Left lung (tissue), 10 donors: ENCODE data around the gene TMEM178A. TPM values are rescaled to one million over a fixed set of nuclear protein-coding genes. Genes with fewer than 3 reads are reported as not detected.

Experiments
- ATAC-seq: fragments of 200-7000 bp; cut with Tn5 transposase; one replicate; pipeline ENCODE4 v1.9.1; 2020; ENCODE audit warnings: moderate library complexity
- DNase-seq, 4 donors: peaks; one replicate each; pipeline ENCODE4 v3.0.0-alpha.2; 2013 to 2020
- H3K27ac ChIP-seq, 2 donors: fragments of 200-600 bp; sonication (generic) in 1 of 2; one replicate each; pipeline versions ENCODE4 v1.5.0 to v1.8.0; 2020 to 2021
- H3K27me3 ChIP-seq, 2 donors: fragments of 200-600 bp; sonication (generic) in 1 of 2; one replicate each; pipeline versions ENCODE4 v1.5.0 to v1.8.0; 2020 to 2021
- H3K36me3 ChIP-seq, 2 donors: fragments of 200-600 bp; sonication (generic) in 1 of 2; one replicate each; pipeline versions ENCODE4 v1.5.0 to v1.8.0; 2020 to 2021
- H3K4me1 ChIP-seq, 2 donors: fragments of 200-600 bp; one replicate each; pipeline ENCODE4 v1.8.0; 2021
- H3K4me3 ChIP-seq, 2 donors: fragments of 200-600 bp; sonication (generic) in 1 of 2; one replicate each; pipeline versions ENCODE4 v1.5.0 to v1.8.0; 2020 to 2021; ENCODE audit warnings: mild to moderate bottlenecking in 1 of 2
- H3K9me3 ChIP-seq, 2 donors: fragments of 200-600 bp; sonication (generic) in 1 of 2; one replicate each; pipeline versions ENCODE4 v1.5.0 to v1.8.0; 2020 to 2021
- CTCF ChIP-seq, 2 donors: fragments of 200-600 bp; sonication (generic) in 1 of 2; IDR thresholded peaks; one replicate each; pipeline versions ENCODE4 v1.5.0 to v1.8.0; 2021; ENCODE audit warnings: antibody characterized with exemption in 2 of 2
- intact Hi-C, 2 donors: fragments of 100-400 bp; cut with DNase I; formaldehyde crosslinking; loops; one replicate each; pipeline versions ENCODE4 v1.11.2 to v1.14.2; 2022
- polyA plus RNA-seq, 6 donors: library from polyadenylated mRNA; unstranded; fragments of 120-200 nt; gene quantifications; one replicate each; pipeline ENCODE4 v1.2.1, GENCODE V29; 2013; ENCODE audit not compliant: insufficient read length in 6 of 6
- total RNA-seq, 2 donors: library from RNA; stranded (reverse); fragmentation: NEBNext Ultra II Directional; extraction: Animal tissue kit (Norgen Biotek cat#: 25700); gene quantifications; one replicate each; pipeline ENCODE4 v1.2.1, GENCODE V29; 2021
- donor health status: DM: no; HTN: yes; CAD: no.
- donor health status: DM: no; HTN: no; CAD: no.

The TMEM178A gene
- total and polyA plus RNA-seq, 8 donors: 1.4 to 11.2 (median 9.6) TPM

GRCh38 chr2:39645826-39646225 is 19.9 kb upstream of the TMEM178A start:
- no peak overlapping the region for H3K4me3 ChIP-seq
- no peaks in the 10 kb centered on the region for H3K36me3 ChIP-seq
- intact Hi-C loops: no loop called here
- no peak for ATAC-seq
- H3K4me1 ChIP-seq: no peaks in the 10 kb centered on the region
- no peaks in the 10 kb centered on the region for H3K27me3 ChIP-seq
- no peak for TF ChIP-seq CTCF (IDR thresholded peaks at IDR 0.05)
- DNase-seq: no peak
- H3K9me3 ChIP-seq: no peaks in the 10 kb centered on the region
- H3K27ac ChIP-seq: no peak overlapping the region

GRCh38 chr2:39646267-39646666 is 19.4 kb upstream of the TMEM178A start:
- Histone ChIP-seq H3K27ac (no peak overlapping the region), H3K4me1 (no peaks in the 10 kb centered on the region), H3K27me3 (no peaks in the 10 kb centered on the region), H3K4me3 (no peak overlapping the region), H3K36me3 (no peaks in the 10 kb centered on the region), H3K9me3 (no peaks in the 10 kb centered on the region)
- DNase-seq: no peak
- no peak for TF ChIP-seq CTCF (IDR thresholded peaks at IDR 0.05)
- no peak for ATAC-seq
- intact Hi-C loops: no loop called here

GRCh38 chr2:39647104-39647765 is 18.5 kb upstream of the TMEM178A start:
- Histone ChIP-seq H3K36me3 (no peaks in the 10 kb centered on the region), H3K27ac (no peak overlapping the region), H3K9me3 (no peaks in the 10 kb centered on the region), H3K4me1 (no peaks in the 10 kb centered on the region), H3K27me3 (no peaks in the 10 kb centered on the region), H3K4me3 (no peak overlapping the region)
- no peak for TF ChIP-seq CTCF (IDR thresholded peaks at IDR 0.05)
- ATAC-seq (no peak), DNase-seq (no peak)
- intact Hi-C loops: no loop called here

GRCh38 chr2:39648580-39648979 is 17.1 kb upstream of the TMEM178A start:
- no peak for TF ChIP-seq CTCF (IDR thresholded peaks at IDR 0.05)
- DNase-seq (no peak), ATAC-seq (no peak)
- intact Hi-C loops: no loop called here
- no peaks in the 10 kb centered on the region for H3K36me3 ChIP-seq
- H3K4me3 ChIP-seq: no peak overlapping the region
- no peak overlapping the region for H3K27ac ChIP-seq
- no peaks in the 10 kb centered on the region for H3K27me3 ChIP-seq
- no peaks in the 10 kb centered on the region for H3K4me1 ChIP-seq
- H3K9me3 ChIP-seq: no peaks in the 10 kb centered on the region

- Histone ChIP-seq H3K4me1 (no peaks in the 10 kb centered on the region), H3K4me3 (no peak overlapping the region), H3K27ac (no peak overlapping the region), H3K36me3 (no peaks in the 10 kb centered on the region), H3K27me3 (no peaks in the 10 kb centered on the region), H3K9me3 (no peaks in the 10 kb centered on the region)
- intact Hi-C loops: no loop called here
- no peak for TF ChIP-seq CTCF (IDR thresholded peaks at IDR 0.05)
- DNase-seq (no peak), ATAC-seq (no peak)
Observed at GRCh38 chr2:39649511-39649910, 16.2 kb upstream of the TMEM178A start.
